ENCODE data around the gene DEFB128. TPM values are rescaled to one million over a fixed set of nuclear protein-coding genes. Genes with fewer than 3 reads are reported as not detected.
"Not testable (repeated sequence)": the region's sequence is repeated elsewhere in the genome, so short reads cannot be mapped to it uniquely, and the experiment has no call there.

The DEFB128 gene
- total RNA-seq, 1 donor from 2014 or later = not detected

DNA sequence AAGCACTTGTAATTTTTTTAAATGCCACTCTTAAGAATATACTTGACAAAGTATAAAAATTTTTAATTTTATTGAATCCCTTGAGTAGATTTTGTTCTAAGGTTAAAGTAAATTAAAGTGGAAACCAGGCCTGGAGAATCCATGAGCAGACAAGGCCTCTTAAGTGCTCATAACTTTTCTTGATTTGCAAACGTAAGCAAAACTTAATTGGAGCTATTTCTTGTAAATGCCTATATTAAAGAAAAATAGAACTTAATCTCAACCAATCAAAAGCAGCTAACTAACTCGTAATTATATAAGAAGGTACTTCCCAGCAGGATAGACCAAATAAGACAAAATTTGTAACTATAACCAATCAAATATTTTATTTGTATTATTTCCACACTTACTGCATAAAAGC lies 24.9 kb upstream of the DEFB128 start:
- H3K4me1 Mint-ChIP-seq (ENCODE audit: unreplicated experiment) = no peaks in the 10 kb centered on the region
- no peaks in the 10 kb centered on the region for H3K9me3 Mint-ChIP-seq
- H3K36me3 Mint-ChIP-seq = no peaks in the 10 kb centered on the region
- DNase-seq (ENCODE audit: extremely low spot score, unreplicated experiment) = no peak
- no peak overlapping the region for H3K27ac Mint-ChIP-seq
- peaks cover 63% of the 10 kb centered on the region for H3K27me3 Mint-ChIP-seq
- no peak overlapping the region for H3K4me3 Mint-ChIP-seq
- TF ChIP-seq, protein P1, sequence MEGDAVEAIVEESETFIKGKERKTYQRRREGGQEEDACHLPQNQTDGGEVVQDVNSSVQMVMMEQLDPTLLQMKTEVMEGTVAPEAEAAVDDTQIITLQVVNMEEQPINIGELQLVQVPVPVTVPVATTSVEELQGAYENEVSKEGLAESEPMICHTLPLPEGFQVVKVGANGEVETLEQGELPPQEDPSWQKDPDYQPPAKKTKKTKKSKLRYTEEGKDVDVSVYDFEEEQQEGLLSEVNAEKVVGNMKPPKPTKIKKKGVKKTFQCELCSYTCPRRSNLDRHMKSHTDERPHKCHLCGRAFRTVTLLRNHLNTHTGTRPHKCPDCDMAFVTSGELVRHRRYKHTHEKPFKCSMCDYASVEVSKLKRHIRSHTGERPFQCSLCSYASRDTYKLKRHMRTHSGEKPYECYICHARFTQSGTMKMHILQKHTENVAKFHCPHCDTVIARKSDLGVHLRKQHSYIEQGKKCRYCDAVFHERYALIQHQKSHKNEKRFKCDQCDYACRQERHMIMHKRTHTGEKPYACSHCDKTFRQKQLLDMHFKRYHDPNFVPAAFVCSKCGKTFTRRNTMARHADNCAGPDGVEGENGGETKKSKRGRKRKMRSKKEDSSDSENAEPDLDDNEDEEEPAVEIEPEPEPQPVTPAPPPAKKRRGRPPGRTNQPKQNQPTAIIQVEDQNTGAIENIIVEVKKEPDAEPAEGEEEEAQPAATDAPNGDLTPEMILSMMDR (conservative IDR thresholded peaks at IDR 0.05) = no peak

DNA sequence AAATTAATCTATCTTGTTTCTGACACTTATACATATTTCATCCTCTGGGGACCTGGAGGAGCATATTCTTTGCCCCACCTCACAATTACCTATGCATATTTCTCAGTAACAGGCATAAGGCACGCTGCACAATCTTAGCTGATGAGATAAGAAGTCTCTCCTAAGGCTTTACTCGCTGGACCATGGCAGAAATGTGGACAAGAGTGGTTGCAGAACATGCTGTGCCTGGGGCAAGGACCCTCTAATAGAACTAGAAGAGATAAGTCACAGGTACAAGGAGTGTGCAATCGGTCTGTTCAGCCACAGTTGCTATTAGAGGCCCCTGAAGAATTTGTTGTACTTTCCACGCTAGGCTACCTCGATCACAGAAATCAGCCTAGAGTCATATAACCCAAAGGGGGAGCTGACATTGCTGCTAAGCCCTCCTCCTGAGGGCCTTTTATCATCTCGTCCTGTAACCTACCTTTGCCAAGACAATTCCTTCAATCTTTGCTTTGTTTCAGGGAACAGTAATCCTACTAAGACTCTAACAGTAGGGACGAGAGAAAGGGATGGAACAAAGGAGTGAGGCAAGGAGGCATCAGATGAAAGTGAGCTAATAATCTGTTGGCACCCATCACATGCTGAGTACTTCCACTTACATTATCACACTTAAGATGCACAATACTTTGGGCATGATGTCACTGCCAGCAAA lies 21.4 kb upstream of the DEFB128 start:
- peaks cover 48% of the 10 kb centered on the region for H3K27me3 Mint-ChIP-seq

DNA sequence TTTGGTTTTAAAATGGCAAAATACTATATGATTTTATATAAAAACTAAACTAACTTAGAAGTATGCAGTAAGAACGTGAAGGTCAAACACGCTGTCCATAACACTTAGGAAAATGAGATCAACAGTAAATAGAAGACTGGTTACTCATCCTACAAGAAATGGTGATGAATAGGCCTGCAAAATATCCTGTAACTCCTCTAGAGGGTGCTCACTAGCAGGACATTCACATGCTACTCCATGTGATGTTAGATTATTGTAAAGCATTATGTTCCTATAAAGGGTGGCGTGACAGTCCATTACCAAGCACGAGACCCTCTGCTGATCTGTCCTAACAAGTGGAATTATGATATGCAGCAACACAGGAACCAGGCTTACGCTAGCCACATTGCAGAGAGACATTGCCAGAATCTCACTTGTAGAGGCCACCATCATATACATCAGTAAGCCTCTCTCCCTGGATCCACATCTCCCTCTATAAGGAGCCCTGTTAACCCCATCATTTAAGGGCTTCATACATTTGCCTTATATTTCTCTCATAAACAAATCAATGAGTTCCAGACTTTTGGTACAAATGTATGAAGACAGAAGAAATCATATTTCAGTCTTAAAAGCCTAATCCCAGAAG lies 19.5 kb upstream of the DEFB128 start:
- Mint-ChIP-seq H3K27ac (no peak overlapping the region), H3K4me1 (ENCODE audit: unreplicated experiment) (no peaks in the 10 kb centered on the region), H3K4me3 (no peak overlapping the region), H3K27me3 (peaks cover 63% of the 10 kb centered on the region), H3K36me3 (no peaks in the 10 kb centered on the region), H3K9me3 (no peaks in the 10 kb centered on the region)
- TF ChIP-seq, protein P1 (conservative IDR thresholded peaks at IDR 0.05) = peak; percentile 71
- no peak for DNase-seq (ENCODE audit: extremely low spot score, unreplicated experiment)

More for the DNA sequence above, 21.4 kb upstream of the DEFB128 start:
- Mint-ChIP-seq H3K36me3 (no peaks in the 10 kb centered on the region), H3K4me3 (no peak overlapping the region), H3K27ac (no peak overlapping the region), H3K4me1 (ENCODE audit: unreplicated experiment) (no peaks in the 10 kb centered on the region), H3K9me3 (no peaks in the 10 kb centered on the region)
- DNase-seq (ENCODE audit: extremely low spot score, unreplicated experiment) = no peak
- TF ChIP-seq, protein P1 (conservative IDR thresholded peaks at IDR 0.05) = no peak

DNA sequence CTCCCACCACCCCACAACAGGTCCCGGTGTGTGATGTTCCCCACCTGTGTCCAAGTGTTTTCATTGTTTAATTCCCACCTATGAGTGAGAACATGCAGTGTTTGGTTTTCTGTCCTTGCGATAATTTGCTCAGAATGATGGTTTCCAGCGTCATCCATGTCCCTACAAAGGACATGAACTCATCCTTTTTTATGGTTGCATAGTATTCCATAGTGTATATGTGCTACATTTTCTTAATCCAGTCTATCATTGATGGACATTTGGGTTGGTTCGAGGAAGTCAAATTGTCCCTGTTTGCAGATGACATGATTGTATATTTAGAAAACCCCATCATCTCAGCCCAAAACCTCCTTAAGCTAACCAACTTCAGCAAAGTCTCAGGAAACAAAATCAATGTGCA lies 14.1 kb upstream of the DEFB128 start:
- not testable (repeated sequence) for DNase-seq (ENCODE audit: extremely low spot score, unreplicated experiment); H3K4me1 Mint-ChIP-seq (ENCODE audit: unreplicated experiment); H3K9me3 Mint-ChIP-seq; H3K27ac Mint-ChIP-seq; H3K36me3 Mint-ChIP-seq; H3K4me3 Mint-ChIP-seq
- peaks cover 49% of the 10 kb centered on the region for H3K27me3 Mint-ChIP-seq

DNA sequence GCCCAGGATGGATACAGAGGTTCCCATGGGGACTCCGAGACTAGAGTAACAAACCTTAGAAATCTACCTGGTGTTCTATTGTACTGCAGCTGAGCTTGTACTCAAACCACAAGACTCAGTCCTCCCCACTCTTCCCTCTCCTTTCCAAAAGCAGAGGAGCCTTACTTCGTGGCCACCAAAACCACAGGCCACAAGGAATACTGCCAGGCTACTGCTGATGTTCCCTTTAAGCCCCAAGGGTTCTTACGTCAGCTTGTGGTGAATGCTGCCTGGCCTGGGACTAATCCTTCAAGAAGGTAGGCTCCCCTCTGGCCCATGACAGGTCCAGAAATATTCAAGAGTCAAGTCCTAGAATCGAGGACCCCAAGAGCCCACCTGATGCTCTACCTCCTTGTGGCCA lies 10.5 kb upstream of the DEFB128 start:
- Mint-ChIP-seq H3K4me3 (no peak overlapping the region), H3K9me3 (no peaks in the 10 kb centered on the region), H3K36me3 (no peaks in the 10 kb centered on the region), H3K27me3 (peaks cover 60% of the 10 kb centered on the region), H3K4me1 (ENCODE audit: unreplicated experiment) (no peaks in the 10 kb centered on the region), H3K27ac (no peak overlapping the region)
- TF ChIP-seq, protein P1 (conservative IDR thresholded peaks at IDR 0.05) = no peak
- DNase-seq (ENCODE audit: extremely low spot score, unreplicated experiment) = no peak

DNA sequence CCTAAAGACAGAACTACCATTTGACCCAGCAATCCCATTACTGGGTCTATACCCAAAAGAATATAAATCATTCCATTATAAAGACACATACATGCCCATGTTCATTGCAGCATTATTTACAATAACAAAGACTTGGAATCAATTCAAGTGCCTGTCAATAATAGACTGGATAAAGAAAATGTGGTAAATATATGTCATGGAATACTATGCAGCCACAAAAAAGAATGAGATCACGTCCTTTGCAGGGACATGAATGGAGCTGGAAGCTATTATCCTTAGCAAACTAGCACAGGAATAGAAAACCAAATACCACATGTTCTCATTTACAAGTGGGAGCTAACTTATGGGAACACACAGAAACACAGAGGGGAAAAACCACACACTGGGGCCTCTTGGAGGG lies 8.7 kb upstream of the DEFB128 start:
- no peak for DNase-seq (ENCODE audit: extremely low spot score, unreplicated experiment)
- Mint-ChIP-seq H3K36me3 (no peaks in the 10 kb centered on the region), H3K27me3 (peaks cover 57% of the 10 kb centered on the region), H3K4me3 (no peak overlapping the region), H3K4me1 (ENCODE audit: unreplicated experiment) (no peaks in the 10 kb centered on the region), H3K27ac (no peak overlapping the region), H3K9me3 (no peaks in the 10 kb centered on the region)
- TF ChIP-seq, protein P1 (conservative IDR thresholded peaks at IDR 0.05) = no peak
